ENCODE data around the gene OTUD1. TPM values are rescaled to one million over a fixed set of nuclear protein-coding genes. Genes with fewer than 3 reads are reported as not detected.

The OTUD1 gene
- total RNA-seq, 1 donor from 2014 or later: 8.1 TPM

- H3K4me1 ChIP-seq: no peaks in the 10 kb centered on the region
- intact Hi-C loops (cut with DNase I): no loop called here
- H3K27ac ChIP-seq: no peak overlapping the region
- no peaks in the 10 kb centered on the region for H3K27me3 ChIP-seq
- DNase-seq (ENCODE audit: extremely low spot score in 2 of 2): no peak
- H3K9me3 ChIP-seq: no peaks in the 10 kb centered on the region
- no peak overlapping the region for H3K4me3 ChIP-seq
- no peaks in the 10 kb centered on the region for H3K36me3 ChIP-seq
- no peak for TF ChIP-seq CTCF (IDR thresholded peaks at IDR 0.05)
- TF ChIP-seq POLR2A (IDR thresholded peaks at IDR 0.05): no peak
- no peak for TF ChIP-seq POLR2AphosphoS5 (IDR thresholded peaks at IDR 0.05; ENCODE audit: insufficient read depth in 1 of 2, low read depth in 1 of 2)
Measured at GRCh38 chr10:23419655-23420329, 19.1 kb upstream of the OTUD1 start.

GRCh38 chr10:23421397-23421796 is 17.5 kb upstream of the OTUD1 start:
- Histone ChIP-seq H3K9me3 (no peaks in the 10 kb centered on the region), H3K27ac (no peak overlapping the region), H3K36me3 (no peaks in the 10 kb centered on the region), H3K4me1 (no peaks in the 10 kb centered on the region), H3K27me3 (no peaks in the 10 kb centered on the region), H3K4me3 (no peak overlapping the region)
- DNase-seq (ENCODE audit: extremely low spot score in 2 of 2): no peak
- no peak for TF ChIP-seq CTCF (IDR thresholded peaks at IDR 0.05)
- TF ChIP-seq POLR2AphosphoS5 (IDR thresholded peaks at IDR 0.05; ENCODE audit: insufficient read depth in 1 of 2, low read depth in 1 of 2): no peak
- TF ChIP-seq POLR2A (IDR thresholded peaks at IDR 0.05): no peak
- intact Hi-C loops (cut with DNase I): no loop called here

DNA sequence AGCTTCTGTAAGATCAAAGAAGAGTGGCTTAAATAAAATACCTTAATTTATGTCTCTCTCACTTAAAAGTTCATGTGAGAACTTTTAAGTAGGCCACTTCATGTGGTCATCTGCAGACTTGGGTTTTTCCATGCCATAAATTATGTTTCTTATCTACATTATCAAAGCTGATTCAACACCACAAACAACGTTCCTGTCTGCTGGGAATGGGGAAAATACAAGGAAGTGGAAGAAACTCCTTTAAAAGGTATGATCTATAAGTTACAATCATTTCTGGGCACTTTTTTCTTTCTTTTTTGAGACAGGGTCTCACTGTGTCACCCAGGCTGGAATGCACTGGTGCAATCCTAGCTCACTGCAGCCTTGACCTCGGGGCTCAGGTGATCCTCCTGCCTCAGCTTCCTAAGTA is 16.9 kb upstream of the OTUD1 start:
- TF ChIP-seq POLR2AphosphoS5 (IDR thresholded peaks at IDR 0.05; ENCODE audit: insufficient read depth in 1 of 2, low read depth in 1 of 2): no peak
- TF ChIP-seq CTCF (IDR thresholded peaks at IDR 0.05): no peak
- no peak for TF ChIP-seq POLR2A (IDR thresholded peaks at IDR 0.05)
- no peak for DNase-seq (ENCODE audit: extremely low spot score in 2 of 2)
- Histone ChIP-seq H3K36me3 (no peaks in the 10 kb centered on the region), H3K27ac (no peak overlapping the region), H3K9me3 (no peaks in the 10 kb centered on the region), H3K4me3 (no peak overlapping the region), H3K4me1 (no peaks in the 10 kb centered on the region), H3K27me3 (no peaks in the 10 kb centered on the region)
- intact Hi-C loops (cut with DNase I): no loop called here

- no peak for DNase-seq (ENCODE audit: extremely low spot score in 2 of 2)
- H3K36me3 ChIP-seq: no peaks in the 10 kb centered on the region
- H3K27ac ChIP-seq: no peak overlapping the region
- H3K9me3 ChIP-seq: no peaks in the 10 kb centered on the region
- no peaks in the 10 kb centered on the region for H3K4me1 ChIP-seq
- H3K27me3 ChIP-seq: no peaks in the 10 kb centered on the region
- intact Hi-C loops (cut with DNase I): loop anchor here (10.0 kb wide), 1 partner anchor 337 kb away; the partner anchor contains the start of gene MSRB2
- no peak overlapping the region for H3K4me3 ChIP-seq
- TF ChIP-seq POLR2A (IDR thresholded peaks at IDR 0.05): no peak
- TF ChIP-seq POLR2AphosphoS5 (IDR thresholded peaks at IDR 0.05; ENCODE audit: insufficient read depth in 1 of 2, low read depth in 1 of 2): no peak
- no peak for TF ChIP-seq CTCF (IDR thresholded peaks at IDR 0.05)
Measured at GRCh38 chr10:23432166-23432565, 6.7 kb upstream of the OTUD1 start.

GRCh38 chr10:23432639-23433038 is 6.2 kb upstream of the OTUD1 start:
- TF ChIP-seq POLR2A (IDR thresholded peaks at IDR 0.05) (no peak), POLR2AphosphoS5 (IDR thresholded peaks at IDR 0.05; ENCODE audit: insufficient read depth in 1 of 2, low read depth in 1 of 2) (no peak), CTCF (IDR thresholded peaks at IDR 0.05) (no peak)
- Histone ChIP-seq H3K27ac (no peak overlapping the region), H3K4me3 (no peak overlapping the region), H3K9me3 (no peaks in the 10 kb centered on the region), H3K4me1 (no peaks in the 10 kb centered on the region), H3K36me3 (no peaks in the 10 kb centered on the region), H3K27me3 (no peaks in the 10 kb centered on the region)
- intact Hi-C loops (cut with DNase I): loop anchor here (10.0 kb wide), 1 partner anchor 338 kb away; the partner anchor contains the start of gene MSRB2
- DNase-seq (ENCODE audit: extremely low spot score in 2 of 2): no peak
